HCT116 (cell line): ENCODE data around the gene AMZ2.
"Not testable (repeated sequence)": the region's sequence is repeated elsewhere in the genome, so short reads cannot be mapped to it uniquely, and the experiment has no call there.

Experiments used
- CEBPB ChIP-seq: IDR thresholded peaks from 2 replicates; pipeline ENCODE4 v1.6.1; 2012; ENCODE audit warnings: low read depth
- CTCF ChIP-seq, 3 experiments: fragments of 200-600 bp in 1 of 3; sonication (generic) in 1 of 3; IDR thresholded peaks in 2 of 3; conservative IDR thresholded peaks in 1 of 3; 2 replicates each; pipeline ENCODE4 v1.5.1; 2012 to 2017; ENCODE audit warnings: low read depth in 2 of 3, low read length in 2 of 3, antibody characterized with exemption in 1 of 3, borderline replicate concordance in 1 of 3, control low read depth in 1 of 3, mild to moderate bottlenecking in 1 of 3, mixed read lengths in 1 of 3, mixed run types in 1 of 3, moderate library complexity in 1 of 3; ENCODE audit not compliant: insufficient read depth in 1 of 3
- FOSL1 ChIP-seq: IDR thresholded peaks from 2 replicates; pipeline ENCODE4 v1.6.1; 2012; ENCODE audit warnings: low read depth
- POLR2A ChIP-seq: IDR thresholded peaks from 2 replicates; pipeline ENCODE4 v1.7.0; 2011; ENCODE audit warnings: borderline replicate concordance; ENCODE audit not compliant: insufficient read depth, insufficient read length; ENCODE audit errors: extremely low read depth
- POLR2AphosphoS5 ChIP-seq: IDR thresholded peaks from 2 replicates; pipeline ENCODE4 v1.6.1; 2011; ENCODE audit warnings: mild to moderate bottlenecking, low read depth, low read length, moderate library complexity
- RAD21 ChIP-seq: IDR thresholded peaks from 2 replicates; pipeline ENCODE4 v1.6.1; 2012; ENCODE audit warnings: low read depth, mild to moderate bottlenecking
- SP1 ChIP-seq: IDR thresholded peaks from 2 replicates; pipeline ENCODE4 v1.6.1; 2012; ENCODE audit warnings: low read depth
- TCF7L2 ChIP-seq: IDR thresholded peaks from 2 replicates; pipeline ENCODE4 v1.7.0; 2011; ENCODE audit warnings: borderline replicate concordance, inconsistent platforms; ENCODE audit not compliant: insufficient read depth, insufficient read length; ENCODE audit errors: extremely low read depth
- ZBTB33 ChIP-seq: IDR thresholded peaks from 2 replicates; pipeline ENCODE4 v1.6.1; 2011; ENCODE audit warnings: mild to moderate bottlenecking, low read length, moderate library complexity; ENCODE audit not compliant: insufficient replicate concordance; ENCODE audit errors: extremely low read depth

GRCh38 chr17:68265833-68266232, 18.0 kb downstream of the AMZ2 start:
- not testable (repeated sequence) for TF ChIP-seq ZBTB33; POLR2A; SP1; CTCF (IDR thresholded peaks at IDR 0.05 in 2 of 3, conservative IDR thresholded peaks at IDR 0.05 in 1 of 3; ENCODE audit: borderline replicate concordance in 1 of 3, insufficient read depth in 1 of 3, low read depth in 2 of 3, low read length in 2 of 3); FOSL1; POLR2AphosphoS5; RAD21; CEBPB; TCF7L2
